Progenitor cell of endocrine pancreas (in vitro differentiated cells): Measurements from ENCODE around the gene TMEM239. TPM values are rescaled to one million over a fixed set of nuclear protein-coding genes. Genes with fewer than 3 reads are reported as not detected.

Source experiments
- DNase-seq: peaks from one replicate; pipeline ENCODE4 v3.0.0; 2021; ENCODE audit warnings: low spot score; ENCODE audit not compliant: unreplicated experiment
- H3K27ac Mint-ChIP-seq: 2 replicates; pipeline ENCODE4 v1.8.0; 2021; ENCODE audit warnings: mild to moderate bottlenecking, moderate library complexity, mixed read lengths
- H3K27me3 Mint-ChIP-seq: 2 replicates; pipeline ENCODE4 v1.8.0; 2021; ENCODE audit warnings: mixed read lengths
- H3K36me3 Mint-ChIP-seq: 2 replicates; pipeline ENCODE4 v1.8.0; 2022; ENCODE audit warnings: mixed read lengths; ENCODE audit not compliant: insufficient read depth
- H3K4me1 Mint-ChIP-seq: 2 replicates; pipeline ENCODE4 v1.8.0; 2021; ENCODE audit warnings: low read depth, mixed read lengths
- H3K4me3 Mint-ChIP-seq: 2 replicates; pipeline ENCODE4 v1.8.0; 2021; ENCODE audit warnings: low read depth, mild to moderate bottlenecking, moderate library complexity, mixed read lengths
- H3K9me3 Mint-ChIP-seq: 2 replicates; pipeline ENCODE4 v1.8.0; 2021; ENCODE audit warnings: low read depth, mixed read lengths
- CTCF ChIP-seq: fragments of 200-600 bp; sonication (generic); IDR thresholded peaks from one replicate; pipeline ENCODE4 v1.5.0; 2021; ENCODE audit warnings: antibody characterized with exemption, mild to moderate bottlenecking; ENCODE audit not compliant: unreplicated experiment
- total RNA-seq: library from RNA; stranded (reverse); gene quantifications from 2 replicates; pipeline ENCODE4 v1.2.1, GENCODE V29; 2021

TMEM239 gene
- total RNA-seq, 1 donor from 2014 or later = not detected

GRCh38 chr20:2773812-2774211 lies 42.4 kb upstream of the TMEM239 start:
- H3K4me1 Mint-ChIP-seq = no peaks in the 10 kb centered on the region
- peaks cover 3% of the 10 kb centered on the region for H3K9me3 Mint-ChIP-seq
- no peak overlapping the region for H3K27ac Mint-ChIP-seq
- H3K27me3 Mint-ChIP-seq = peaks cover 25% of the 10 kb centered on the region
- TF ChIP-seq CTCF = no peak
- no peak for DNase-seq
- no peak overlapping the region for H3K4me3 Mint-ChIP-seq
- no peaks in the 10 kb centered on the region for H3K36me3 Mint-ChIP-seq

- Mint-ChIP-seq H3K27me3 (peaks cover 18% of the 10 kb centered on the region), H3K4me3 (no peak overlapping the region), H3K36me3 (no peaks in the 10 kb centered on the region), H3K27ac (no peak overlapping the region), H3K9me3 (peaks cover 3% of the 10 kb centered on the region), H3K4me1 (no peaks in the 10 kb centered on the region)
- no peak for DNase-seq
- no peak for TF ChIP-seq CTCF
These were observed 41.0 kb upstream of the TMEM239 start for GRCh38 chr20:2775139-2775538.

GRCh38 chr20:2778602-2779321 lies 37.4 kb upstream of the TMEM239 start:
- DNase-seq = no peak
- Mint-ChIP-seq H3K36me3 (no peaks in the 10 kb centered on the region), H3K27ac (no peak overlapping the region), H3K9me3 (peaks cover 3% of the 10 kb centered on the region), H3K4me1 (no peaks in the 10 kb centered on the region), H3K27me3 (peaks cover 22% of the 10 kb centered on the region), H3K4me3 (no peak overlapping the region)
- no peak for TF ChIP-seq CTCF

- H3K4me1 Mint-ChIP-seq = no peaks in the 10 kb centered on the region
- H3K9me3 Mint-ChIP-seq = peaks cover 3% of the 10 kb centered on the region
- no peaks in the 10 kb centered on the region for H3K36me3 Mint-ChIP-seq
- peaks cover 26% of the 10 kb centered on the region for H3K27me3 Mint-ChIP-seq
- no peak overlapping the region for H3K27ac Mint-ChIP-seq
- no peak for DNase-seq
- no peak overlapping the region for H3K4me3 Mint-ChIP-seq
- TF ChIP-seq CTCF = no peak
These were observed 35.2 kb upstream of the TMEM239 start for GRCh38 chr20:2780948-2781347.

GRCh38 chr20:2783908-2784566 lies 32.1 kb upstream of the TMEM239 start:
- no peak overlapping the region for H3K4me3 Mint-ChIP-seq
- H3K27me3 Mint-ChIP-seq = peaks cover 41% of the 10 kb centered on the region
- no peaks in the 10 kb centered on the region for H3K36me3 Mint-ChIP-seq
- H3K4me1 Mint-ChIP-seq = no peaks in the 10 kb centered on the region
- no peak for DNase-seq
- peaks cover 3% of the 10 kb centered on the region for H3K9me3 Mint-ChIP-seq
- H3K27ac Mint-ChIP-seq = no peak overlapping the region
- TF ChIP-seq CTCF = no peak
